Putamen (tissue), 1 donor: ENCODE data around the gene CAV3.

ENCODE experiments used
- DNase-seq: peaks from one replicate; pipeline ENCODE4 v3.0.0-alpha.2; 2016; ENCODE audit warnings: low spot score

CAV3 gene

GRCh38 chr3:8762607-8763377, 29.2 kb downstream of the CAV3 start:
- no peak for DNase-seq

GRCh38 chr3:8764528-8764927, 30.9 kb downstream of the CAV3 start:
- DNase-seq = no peak

- DNase-seq = no peak
Observed at GRCh38 chr3:8765528-8765927, 31.9 kb downstream of the CAV3 start.

- DNase-seq = no peak
Observed at GRCh38 chr3:8766148-8766547, 32.5 kb downstream of the CAV3 start.

GRCh38 chr3:8767256-8767666, 33.7 kb downstream of the CAV3 start:
- no peak for DNase-seq

- peak; percentile 30 for DNase-seq
Observed at GRCh38 chr3:8767667-8768363, 34.2 kb downstream of the CAV3 start.

- DNase-seq = no peak
Observed at GRCh38 chr3:8768364-8769087, 34.9 kb downstream of the CAV3 start.

GRCh38 chr3:8769088-8769822, 35.7 kb downstream of the CAV3 start, which contains the start of gene OXTR:
Gene OXTR, minus strand, starts transcription at chr3:8769613. Its CDS starts 1,426 bp downstream, at chr3:8768187.
- DNase-seq = peak; percentile 58

GRCh38 chr3:8773941-8774542, 40.4 kb downstream of the CAV3 start:
- DNase-seq = no peak

GRCh38 chr3:8775181-8775580, 41.6 kb downstream of the CAV3 start:
- no peak for DNase-seq

GRCh38 chr3:8775602-8776001, 42.0 kb downstream of the CAV3 start:
- DNase-seq = no peak

GRCh38 chr3:8776406-8776805, 42.8 kb downstream of the CAV3 start:
- no peak for DNase-seq

- DNase-seq = no peak
Observed at GRCh38 chr3:8777201-8777977, 43.8 kb downstream of the CAV3 start.

GRCh38 chr3:8777978-8778267, 44.3 kb downstream of the CAV3 start:
- DNase-seq = no peak

- no peak for DNase-seq
Observed at GRCh38 chr3:8778475-8778874, 44.9 kb downstream of the CAV3 start.

- DNase-seq = no peak
Observed at GRCh38 chr3:8780279-8780678, 46.7 kb downstream of the CAV3 start.

GRCh38 chr3:8784676-8785435, 51.3 kb downstream of the CAV3 start:
- no peak for DNase-seq

GRCh38 chr3:8790529-8790928, 56.9 kb downstream of the CAV3 start:
- no peak for DNase-seq

GRCh38 chr3:8793242-8793641, 59.6 kb downstream of the CAV3 start:
- DNase-seq = no peak

- no peak for DNase-seq
Observed at GRCh38 chr3:8794247-8794646, 60.6 kb downstream of the CAV3 start.
